Measurements from ENCODE around the gene SOD1. TPM values are rescaled to one million over a fixed set of nuclear protein-coding genes. Genes with fewer than 3 reads are reported as not detected.

SOD1 gene
- total and polyA plus RNA-seq, 10 of the 15 experiments (the other 5 are each of a cell fraction or from before 2014, with no cell fraction given), result 171 to 710 (median 313) TPM

- TF ChIP-seq IRF5 (IDR thresholded peaks at IDR 0.05; ENCODE audit: borderline replicate concordance) (no peak), BRCA1 (IDR thresholded peaks at IDR 0.05; ENCODE audit: low read depth, low read length) (no peak), RCOR1 (conservative IDR thresholded peaks at IDR 0.05; ENCODE audit: low read depth, low read length) (no peak), EZH2 (IDR thresholded peaks at IDR 0.05; ENCODE audit: borderline replicate concordance, control insufficient read depth, low read depth, low read length) (no peak), SMAD5 (IDR thresholded peaks at IDR 0.05; ENCODE audit: low read depth) (no peak), SIN3A (IDR thresholded peaks at IDR 0.05; ENCODE audit: low read depth, low read length) (no peak), STAT3 (IDR thresholded peaks at IDR 0.05; ENCODE audit: low read depth, low read length) (no peak)
- TF ChIP-seq, protein P1, sequence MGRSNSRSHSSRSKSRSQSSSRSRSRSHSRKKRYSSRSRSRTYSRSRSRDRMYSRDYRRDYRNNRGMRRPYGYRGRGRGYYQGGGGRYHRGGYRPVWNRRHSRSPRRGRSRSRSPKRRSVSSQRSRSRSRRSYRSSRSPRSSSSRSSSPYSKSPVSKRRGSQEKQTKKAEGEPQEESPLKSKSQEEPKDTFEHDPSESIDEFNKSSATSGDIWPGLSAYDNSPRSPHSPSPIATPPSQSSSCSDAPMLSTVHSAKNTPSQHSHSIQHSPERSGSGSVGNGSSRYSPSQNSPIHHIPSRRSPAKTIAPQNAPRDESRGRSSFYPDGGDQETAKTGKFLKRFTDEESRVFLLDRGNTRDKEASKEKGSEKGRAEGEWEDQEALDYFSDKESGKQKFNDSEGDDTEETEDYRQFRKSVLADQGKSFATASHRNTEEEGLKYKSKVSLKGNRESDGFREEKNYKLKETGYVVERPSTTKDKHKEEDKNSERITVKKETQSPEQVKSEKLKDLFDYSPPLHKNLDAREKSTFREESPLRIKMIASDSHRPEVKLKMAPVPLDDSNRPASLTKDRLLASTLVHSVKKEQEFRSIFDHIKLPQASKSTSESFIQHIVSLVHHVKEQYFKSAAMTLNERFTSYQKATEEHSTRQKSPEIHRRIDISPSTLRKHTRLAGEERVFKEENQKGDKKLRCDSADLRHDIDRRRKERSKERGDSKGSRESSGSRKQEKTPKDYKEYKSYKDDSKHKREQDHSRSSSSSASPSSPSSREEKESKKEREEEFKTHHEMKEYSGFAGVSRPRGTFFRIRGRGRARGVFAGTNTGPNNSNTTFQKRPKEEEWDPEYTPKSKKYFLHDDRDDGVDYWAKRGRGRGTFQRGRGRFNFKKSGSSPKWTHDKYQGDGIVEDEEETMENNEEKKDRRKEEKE (IDR thresholded peaks at IDR 0.05), result no peak
Measured at GRCh38 chr21:31682620-31683019, 23.1 kb downstream of the SOD1 start (continued).

- no peak for FAIRE-seq
- intact Hi-C loops (cut with micrococcal nuclease; ENCODE audit: unreplicated experiment), result no loop called here
- POLR2A ChIA-PET, result no interaction called here
Measured at GRCh38 chr21:31683029-31683428, 23.5 kb downstream of the SOD1 start.

More at GRCh38 chr21:31683029-31683428, 23.5 kb downstream of the SOD1 start:
- no peak overlapping the region for H3K27ac ChIP-seq (ENCODE audit: control insufficient read depth, insufficient read depth)
- H3K4me1 ChIP-seq (ENCODE audit: control insufficient read depth, insufficient read depth, low read length), result no peaks in the 10 kb centered on the region
- DNase-seq (ENCODE audit: low read depth, low spot score), result no peak
- SMC1A ChIA-PET (ENCODE audit: uncharacterized antibody, unreplicated experiment), result no interaction called here
- H3K4me2 ChIP-seq (ENCODE audit: control insufficient read depth, insufficient read depth), result no peak overlapping the region
- no peak overlapping the region for H2AFZ ChIP-seq (ENCODE audit: control insufficient read depth, low read depth, low read length)
- no peak overlapping the region for H3K9ac ChIP-seq (ENCODE audit: control insufficient read depth, insufficient read depth, low read length)
- H3K27me3 ChIP-seq (replicated peaks in 1 of 2; ENCODE audit: control insufficient read depth in 2 of 2, insufficient read depth in 2 of 2, low read length in 1 of 2), result no peaks in the 10 kb centered on the region
- no peaks in the 10 kb centered on the region for H3K9me3 ChIP-seq (replicated peaks; ENCODE audit: control insufficient read depth, insufficient read depth, low read length)
- TF ChIP-seq MTA2 (IDR thresholded peaks at IDR 0.05; ENCODE audit: low read depth), result no peak
- TF ChIP-seq SMARCA5 (IDR thresholded peaks at IDR 0.05), result no peak
- no peak for TF ChIP-seq CREB1 (IDR thresholded peaks at IDR 0.05; ENCODE audit: low read depth)
- BruUV-seq (replicated peaks), result no TSS peak
- H3K4me3 ChIP-seq, result no peak overlapping the region
- H3K36me3 ChIP-seq (ENCODE audit: control insufficient read depth in 2 of 2, insufficient read depth in 2 of 2, low read length in 1 of 2), result peaks cover 2 to 24% of the 10 kb centered on the region in 2 experiments
- CTCF ChIA-PET, result no interaction called here
- no peak for ATAC-seq
- in situ Hi-C loops (cut with MboI), result no loop called here
- no peaks in the 10 kb centered on the region for H4K20me1 ChIP-seq (ENCODE audit: control insufficient read depth, insufficient read depth)
- RAD21 ChIA-PET (ENCODE audit: unreplicated experiment), result no interaction called here
- 97% methylated on average over 5 of the region's 5 CpGs for WGBS (ENCODE audit: insufficient coverage, insufficient replicate concordance, low lambda C conversion rate, missing lambda C conversion rate)
- H3K79me2 ChIP-seq (ENCODE audit: control insufficient read depth, insufficient read depth, low read length), result no peaks in the 10 kb centered on the region

All from GM12878 (cell line).